ENCODE measurements around the gene BRAP. TPM values are rescaled to one million over a fixed set of nuclear protein-coding genes. Genes with fewer than 3 reads are reported as not detected.
A peak's percentile ranks its signal among the peaks of the same experiment; 100 is the strongest.
"Not testable (repeated sequence)": the region's sequence is repeated elsewhere in the genome, so short reads cannot be mapped to it uniquely, and the experiment has no call there.

The BRAP gene
- total RNA-seq, 1 donor from 2014 or later, result 12.0 TPM

DNA sequence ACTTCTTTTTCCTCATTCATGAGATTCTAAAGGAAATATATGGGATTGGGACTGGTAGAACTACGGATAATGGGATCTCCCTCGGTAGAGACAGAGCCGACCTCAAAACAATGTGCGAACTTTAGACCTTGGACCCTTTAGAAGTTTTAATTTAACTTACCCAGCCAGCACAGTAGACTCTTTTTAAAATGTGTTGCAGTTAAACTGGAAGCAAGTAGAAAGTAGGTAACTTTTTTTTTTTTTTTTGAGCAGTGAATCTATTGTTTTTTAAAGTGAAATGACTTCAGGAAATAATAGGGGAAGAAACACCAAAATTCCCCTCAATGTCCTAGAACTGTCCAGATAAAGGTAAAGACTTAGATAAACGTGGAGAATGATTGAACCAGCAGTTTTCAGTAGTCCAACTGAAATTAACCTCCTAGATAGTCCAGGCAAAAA lies 85.5 kb downstream of the BRAP start:
- Histone ChIP-seq H3K4me1 (ENCODE audit: control insufficient read depth in 3 of 3, insufficient read depth in 3 of 3, low read length in 3 of 3) (peaks cover 16 to 21% (median 20%) of the 10 kb centered on the region in 3 donors), H3K9ac (ENCODE audit: low read depth in 1 of 3, low read length in 3 of 3) (peak overlapping the region; percentile 89 to 94 (median 92)), H3K36me3 (ENCODE audit: control insufficient read depth in 3 of 3, insufficient read depth in 3 of 3, low read length in 3 of 3) (no peaks in the 10 kb centered on the region), H3K9me3 (ENCODE audit: control insufficient read depth in 3 of 3, low read length in 3 of 3) (no peaks in the 10 kb centered on the region), H3K27me3 (ENCODE audit: control insufficient read depth in 3 of 3, insufficient read depth in 3 of 3, low read length in 3 of 3) (no peaks in the 10 kb centered on the region), H3K4me3 (ENCODE audit: low read length in 3 of 3) (peak overlapping the region; percentile 82 to 95 (median 95)), H3K27ac (ENCODE audit: low read depth, low read length) (peak overlapping the region; percentile 87)

DNA sequence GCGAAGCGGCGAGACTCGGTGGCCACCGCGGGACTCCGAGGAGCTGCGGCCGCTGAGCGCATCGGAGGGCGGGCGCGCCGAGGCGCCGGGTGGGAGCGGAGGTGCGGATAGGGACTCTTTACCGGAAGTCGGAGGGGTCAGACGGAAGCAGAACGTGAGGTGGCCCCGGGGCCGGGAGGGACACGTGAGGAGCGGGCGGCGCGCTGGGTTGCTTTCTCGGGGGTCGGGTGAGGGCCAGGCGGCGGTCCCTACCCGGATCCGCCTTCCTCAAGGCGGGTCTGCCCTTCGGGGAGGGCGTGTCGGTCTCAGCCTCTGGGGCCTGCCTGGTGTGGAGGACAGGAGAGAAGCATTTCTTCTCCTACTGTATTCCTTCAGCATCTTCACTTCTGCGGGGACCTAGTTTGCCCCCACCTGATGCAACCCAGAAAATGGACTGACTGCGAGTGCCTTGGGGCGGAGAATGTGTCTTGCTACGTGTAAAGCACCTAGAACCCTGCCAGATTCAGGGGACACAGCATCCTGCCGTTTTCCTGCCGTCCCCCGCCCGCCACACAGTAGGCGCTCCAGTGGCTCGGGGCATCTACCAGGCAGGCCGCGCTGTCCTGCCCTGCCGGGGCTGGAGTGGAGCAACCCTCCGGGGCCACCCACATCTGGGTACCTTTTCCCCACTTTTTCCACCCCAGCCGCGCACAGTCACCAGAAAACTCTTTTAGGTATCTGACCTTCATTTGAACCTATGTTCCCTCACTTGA lies 86.1 kb downstream of the BRAP start:
- Histone ChIP-seq H3K27ac (ENCODE audit: low read depth, low read length) (peak overlapping the region; percentile 87), H3K4me3 (ENCODE audit: low read length in 3 of 3) (peak overlapping the region; percentile 82 to 95 (median 95)), H3K9me3 (ENCODE audit: control insufficient read depth in 3 of 3, low read length in 3 of 3) (no peaks in the 10 kb centered on the region), H3K4me1 (ENCODE audit: control insufficient read depth in 3 of 3, insufficient read depth in 3 of 3, low read length in 3 of 3) (peaks cover 16 to 21% (median 20%) of the 10 kb centered on the region in 3 donors), H3K27me3 (ENCODE audit: control insufficient read depth in 3 of 3, insufficient read depth in 3 of 3, low read length in 3 of 3) (no peaks in the 10 kb centered on the region), H3K9ac (ENCODE audit: low read depth in 1 of 3, low read length in 3 of 3) (peak overlapping the region; percentile 89 to 94 (median 92)), H3K36me3 (ENCODE audit: control insufficient read depth in 3 of 3, insufficient read depth in 3 of 3, low read length in 3 of 3) (no peaks in the 10 kb centered on the region)

DNA sequence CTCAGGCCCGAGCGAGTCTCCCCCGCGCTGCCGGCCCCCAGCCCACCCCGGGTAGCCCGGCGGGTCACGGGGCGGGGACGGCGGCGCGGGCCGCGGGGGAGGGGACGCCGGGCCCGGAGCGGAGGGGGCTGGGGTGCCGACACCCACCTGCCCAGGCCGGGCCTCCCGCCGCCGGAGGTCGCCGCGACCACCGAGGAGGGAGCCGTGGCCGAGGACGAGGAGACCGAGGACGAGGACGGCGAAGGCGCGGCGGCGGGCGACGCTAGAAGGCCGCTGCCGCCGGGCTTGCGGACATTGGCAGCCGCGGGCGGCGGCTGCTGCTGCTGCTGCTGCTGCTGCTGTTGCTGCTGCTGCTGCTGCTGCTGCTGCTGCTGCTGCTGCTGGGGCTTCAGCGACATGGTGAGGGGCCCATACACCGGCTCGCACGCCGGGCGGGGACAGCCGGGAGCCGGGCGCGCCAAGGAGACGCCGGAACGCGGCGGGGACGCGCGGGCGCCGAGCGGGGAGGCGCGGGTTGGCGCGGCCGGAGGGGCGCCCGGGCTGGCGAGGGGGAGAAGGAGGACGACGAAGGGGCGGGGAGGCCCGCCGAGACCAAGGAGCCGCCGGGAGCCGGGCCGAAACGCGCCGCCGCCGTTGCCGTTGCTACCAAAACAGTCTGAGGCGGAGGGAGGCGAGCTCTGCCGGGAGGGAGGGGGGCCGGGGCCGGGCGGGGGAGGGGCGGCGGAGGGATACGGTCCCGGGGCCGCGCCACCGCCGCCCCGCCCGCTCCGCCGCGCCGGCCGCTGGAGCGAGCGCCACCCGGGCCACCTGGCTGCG lies 86.9 kb downstream of the BRAP start, which contains the start of gene ATXN2:
TSS of gene ATXN2 (minus strand) at position 679 of the 816 bp plus-strand sequence. CDS start at position 398, 281 bp downstream.
- H3K4me1 ChIP-seq (ENCODE audit: control insufficient read depth in 3 of 3, insufficient read depth in 3 of 3, low read length in 3 of 3), result peaks cover 16 to 21% (median 20%) of the 10 kb centered on the region in 3 donors
- H3K36me3 ChIP-seq (ENCODE audit: control insufficient read depth in 3 of 3, insufficient read depth in 3 of 3, low read length in 3 of 3), result no peaks in the 10 kb centered on the region
- H3K9ac ChIP-seq (ENCODE audit: low read depth in 1 of 3, low read length in 3 of 3), result peak within 1 kb of the TSS; percentile 89 to 94 (median 92)
- H3K4me3 ChIP-seq (ENCODE audit: low read length in 3 of 3), result peak within 1 kb of the TSS; percentile 82 to 95 (median 95)
- H3K9me3 ChIP-seq (ENCODE audit: control insufficient read depth in 3 of 3, low read length in 3 of 3), result no peaks in the 10 kb centered on the region
- H3K27ac ChIP-seq (ENCODE audit: low read depth, low read length), result peak within 1 kb of the TSS; percentile 87
- H3K27me3 ChIP-seq (ENCODE audit: control insufficient read depth in 3 of 3, insufficient read depth in 3 of 3, low read length in 3 of 3), result no peaks in the 10 kb centered on the region

DNA sequence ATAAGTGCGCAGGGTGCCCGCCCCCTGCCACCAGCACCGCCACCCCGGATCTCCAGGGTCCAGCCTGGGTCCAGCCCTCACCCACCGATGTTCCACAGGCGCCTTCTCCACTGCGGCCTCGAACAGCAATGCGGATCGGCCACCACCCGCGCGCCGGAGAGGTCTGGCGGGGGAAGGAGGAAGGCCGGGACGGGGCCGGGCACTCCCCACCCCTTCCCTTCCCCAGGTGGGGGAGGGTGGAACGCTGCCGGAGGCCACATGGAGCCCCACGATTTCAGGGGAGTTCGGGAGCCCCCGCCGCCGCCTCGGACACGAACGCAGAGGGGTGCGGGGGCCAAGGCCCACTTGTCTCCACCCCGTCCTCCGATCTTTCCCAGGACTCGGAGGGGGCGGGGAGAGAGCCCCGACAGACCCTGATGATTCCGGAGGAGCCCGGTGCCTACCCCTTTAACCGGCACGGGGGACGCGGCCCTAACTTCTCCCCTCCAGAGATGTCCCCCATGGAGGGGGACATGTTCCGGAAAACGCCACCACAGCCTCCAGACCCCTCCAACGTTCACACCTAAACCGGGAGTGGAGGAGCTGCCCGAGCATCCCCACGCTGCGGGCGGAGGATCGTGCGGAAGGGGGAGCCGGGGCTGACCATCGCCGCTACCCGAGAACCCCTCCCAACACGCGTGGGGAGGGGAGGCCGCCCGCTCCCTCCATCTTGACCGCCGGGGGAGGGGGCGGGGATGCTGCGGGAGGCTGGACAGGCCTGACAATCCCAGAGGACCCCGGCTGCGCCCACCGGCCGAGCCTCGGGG lies 87.7 kb downstream of the BRAP start:
- H3K4me3 ChIP-seq (ENCODE audit: low read length in 3 of 3), result peak overlapping the region; percentile 82 to 85 (median 82)
- peak overlapping the region; percentile 77 to 94 (median 87) for H3K9ac ChIP-seq (ENCODE audit: low read depth in 1 of 3, low read length in 3 of 3)
- peaks cover 16 to 21% (median 20%) of the 10 kb centered on the region in 3 donors for H3K4me1 ChIP-seq (ENCODE audit: control insufficient read depth in 3 of 3, insufficient read depth in 3 of 3, low read length in 3 of 3)
- H3K27ac ChIP-seq (ENCODE audit: low read depth, low read length), result peak overlapping the region; percentile 72
- no peaks in the 10 kb centered on the region for H3K27me3 ChIP-seq (ENCODE audit: control insufficient read depth in 3 of 3, insufficient read depth in 3 of 3, low read length in 3 of 3)
- H3K36me3 ChIP-seq (ENCODE audit: control insufficient read depth in 3 of 3, insufficient read depth in 3 of 3, low read length in 3 of 3), result no peaks in the 10 kb centered on the region
- no peaks in the 10 kb centered on the region for H3K9me3 ChIP-seq (ENCODE audit: control insufficient read depth in 3 of 3, low read length in 3 of 3)

GRCh38 chr12:111596985-111597830 lies 88.5 kb downstream of the BRAP start:
- peak overlapping the region; percentile 77 to 94 (median 87) for H3K9ac ChIP-seq (ENCODE audit: low read depth in 1 of 3, low read length in 3 of 3)
- no peaks in the 10 kb centered on the region for H3K27me3 ChIP-seq (ENCODE audit: control insufficient read depth in 3 of 3, insufficient read depth in 3 of 3, low read length in 3 of 3)
- H3K4me3 ChIP-seq (ENCODE audit: low read length in 3 of 3), result peak overlapping the region; percentile 82 to 85 (median 82)
- H3K9me3 ChIP-seq (ENCODE audit: control insufficient read depth in 3 of 3, low read length in 3 of 3), result no peaks in the 10 kb centered on the region
- H3K27ac ChIP-seq (ENCODE audit: low read depth, low read length), result peak overlapping the region; percentile 72
- peaks cover 16 to 21% (median 20%) of the 10 kb centered on the region in 3 donors for H3K4me1 ChIP-seq (ENCODE audit: control insufficient read depth in 3 of 3, insufficient read depth in 3 of 3, low read length in 3 of 3)
- H3K36me3 ChIP-seq (ENCODE audit: control insufficient read depth in 3 of 3, insufficient read depth in 3 of 3, low read length in 3 of 3), result no peaks in the 10 kb centered on the region

GRCh38 chr12:111595341-111595835 lies 90.4 kb downstream of the BRAP start:
- not testable (repeated sequence) for H3K36me3 ChIP-seq (ENCODE audit: control insufficient read depth in 3 of 3, insufficient read depth in 3 of 3, low read length in 3 of 3); H3K9ac ChIP-seq (ENCODE audit: low read depth in 1 of 3, low read length in 3 of 3); H3K27me3 ChIP-seq (ENCODE audit: control insufficient read depth in 3 of 3, insufficient read depth in 3 of 3, low read length in 3 of 3); H3K9me3 ChIP-seq (ENCODE audit: control insufficient read depth in 3 of 3, low read length in 3 of 3); H3K4me3 ChIP-seq (ENCODE audit: low read length in 3 of 3); H3K27ac ChIP-seq (ENCODE audit: low read depth, low read length)
- H3K4me1 ChIP-seq (ENCODE audit: control insufficient read depth in 3 of 3, insufficient read depth in 3 of 3, low read length in 3 of 3), result peaks cover 16 to 21% (median 20%) of the 10 kb centered on the region in 3 donors

Other genes with a start within 250 kb of the BRAP start
- gene ATXN2, start 86.6 kb downstream of the BRAP start, total RNA-seq, result 42.8 TPM
- gene ACAD10, start 97 bp upstream of the BRAP start, total RNA-seq, result 18.3 TPM
- 5.7 TPM for gene ALDH2, start 81.0 kb upstream of the BRAP start, total RNA-seq
- 24.0 TPM for gene MAPKAPK5, start 156.3 kb upstream of the BRAP start, total RNA-seq

Data from skeletal muscle tissue (tissue), 4 donors.